Measurements from ENCODE around the gene FAM47E.
"Not testable (repeated sequence)": the region's sequence is repeated elsewhere in the genome, so short reads cannot be mapped to it uniquely, and the experiment has no call there.

The FAM47E gene

GRCh38 chr4:76232681-76233080 lies 18.8 kb upstream of the FAM47E start:
- no peak for DNase-seq

GRCh38 chr4:76233083-76233482 lies 18.4 kb upstream of the FAM47E start:
- no peak for DNase-seq

GRCh38 chr4:76233529-76233928 lies 18.0 kb upstream of the FAM47E start:
- DNase-seq, result no peak

- no peak for DNase-seq
These were observed 17.4 kb upstream of the FAM47E start for GRCh38 chr4:76233967-76234678.

GRCh38 chr4:76234679-76235044 lies 16.9 kb upstream of the FAM47E start:
- DNase-seq, result no peak

GRCh38 chr4:76235407-76235806 lies 16.1 kb upstream of the FAM47E start:
- no peak for DNase-seq

GRCh38 chr4:76235915-76236314 lies 15.6 kb upstream of the FAM47E start:
- no peak for DNase-seq

GRCh38 chr4:76238236-76238635 lies 13.3 kb upstream of the FAM47E start:
- DNase-seq, result no peak

- no peak for DNase-seq
These were observed 12.8 kb upstream of the FAM47E start for GRCh38 chr4:76238701-76239100.

- DNase-seq, result no peak
These were observed 11.3 kb upstream of the FAM47E start for GRCh38 chr4:76240236-76240635.

- not testable (repeated sequence) for DNase-seq
These were observed 7.6 kb upstream of the FAM47E start for GRCh38 chr4:76243877-76244276.

GRCh38 chr4:76246025-76246424 lies 5.5 kb upstream of the FAM47E start:
- no peak for DNase-seq

- DNase-seq, result no peak
These were observed 4.7 kb upstream of the FAM47E start for GRCh38 chr4:76246852-76247251.

- no peak for DNase-seq
These were observed 559 bp upstream of the FAM47E start for GRCh38 chr4:76250962-76251361.

GRCh38 chr4:76252271-76252653 lies 741 bp downstream of the FAM47E start:
- no peak for DNase-seq

- DNase-seq, result no peak
These were observed 2.0 kb downstream of the FAM47E start for GRCh38 chr4:76253511-76253910.

GRCh38 chr4:76256032-76256431 lies 4.5 kb downstream of the FAM47E start:
- no peak for DNase-seq

- DNase-seq, result no peak
These were observed 5.4 kb downstream of the FAM47E start for GRCh38 chr4:76256968-76257367.

GRCh38 chr4:76257824-76258223 lies 6.3 kb downstream of the FAM47E start:
- no peak for DNase-seq

GRCh38 chr4:76260571-76260970 lies 9.1 kb downstream of the FAM47E start:
- no peak for DNase-seq

GRCh38 chr4:76265631-76266218 lies 14.2 kb downstream of the FAM47E start:
- no peak for DNase-seq

- no peak for DNase-seq
These were observed 15.1 kb downstream of the FAM47E start for GRCh38 chr4:76266627-76267026.

- no peak for DNase-seq
These were observed 16.3 kb downstream of the FAM47E start for GRCh38 chr4:76267811-76268210.

- DNase-seq, result no peak
These were observed 19.0 kb downstream of the FAM47E start for GRCh38 chr4:76270244-76271175.
